ENCODE results near the gene SPTSSB. TPM values are rescaled to one million over a fixed set of nuclear protein-coding genes. Genes with fewer than 3 reads are reported as not detected.

The SPTSSB gene
- total and polyA plus RNA-seq, 4 donors = under 0.01 to 1.0 (median 0.05) TPM

DNA sequence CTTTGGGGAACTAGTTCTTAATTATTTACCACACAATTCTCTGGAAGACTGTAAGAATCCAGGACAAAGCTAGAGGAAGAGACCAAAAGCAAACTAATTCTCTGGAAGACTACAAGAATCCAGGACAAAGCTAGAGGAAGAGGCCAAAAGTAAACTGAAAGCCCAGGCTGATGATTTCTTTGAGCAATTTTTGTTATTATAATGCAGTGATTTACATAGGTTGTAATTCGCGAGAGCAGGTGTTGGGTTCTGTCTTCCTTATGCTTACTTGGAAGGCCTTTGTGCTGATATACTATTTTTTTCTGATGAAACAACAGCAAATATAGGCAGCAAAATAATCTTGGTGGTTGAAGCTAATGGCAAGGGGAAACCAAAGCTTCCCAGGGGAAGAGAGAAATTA, 5.2 kb downstream of the SPTSSB start:
- no peak overlapping the region for H3K4me3 ChIP-seq (ENCODE audit: low read depth in 1 of 3, low read length in 3 of 3)
- no peaks in the 10 kb centered on the region for H3K27me3 ChIP-seq (ENCODE audit: control insufficient read depth in 4 of 4, insufficient read depth in 4 of 4, low read length in 3 of 4)
- TF ChIP-seq GABPA (IDR thresholded peaks at IDR 0.05 in 1 of 2, conservative IDR thresholded peaks at IDR 0.05 in 1 of 2) = no peak
- TF ChIP-seq, protein P1, sequence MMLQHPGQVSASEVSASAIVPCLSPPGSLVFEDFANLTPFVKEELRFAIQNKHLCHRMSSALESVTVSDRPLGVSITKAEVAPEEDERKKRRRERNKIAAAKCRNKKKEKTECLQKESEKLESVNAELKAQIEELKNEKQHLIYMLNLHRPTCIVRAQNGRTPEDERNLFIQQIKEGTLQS (IDR thresholded peaks at IDR 0.05) = no peak
- TF ChIP-seq HNF4G (IDR thresholded peaks at IDR 0.05) = no peak
- no peak for TF ChIP-seq RXRA (IDR thresholded peaks at IDR 0.05)
- no peak for TF ChIP-seq EGR1 (IDR thresholded peaks at IDR 0.05; ENCODE audit: low read depth in 2 of 2)
- TF ChIP-seq HNF4A (conservative IDR thresholded peaks at IDR 0.05) = no peak
- no peak for TF ChIP-seq SP1 (IDR thresholded peaks at IDR 0.05)
- TF ChIP-seq FOXA2 (IDR thresholded peaks at IDR 0.05) = no peak
- TF ChIP-seq, protein P2, sequence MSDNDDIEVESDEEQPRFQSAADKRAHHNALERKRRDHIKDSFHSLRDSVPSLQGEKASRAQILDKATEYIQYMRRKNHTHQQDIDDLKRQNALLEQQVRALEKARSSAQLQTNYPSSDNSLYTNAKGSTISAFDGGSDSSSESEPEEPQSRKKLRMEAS (IDR thresholded peaks at IDR 0.05) = no peak
- no peak for TF ChIP-seq JUND (IDR thresholded peaks at IDR 0.05)
- TF ChIP-seq FOXA1 (IDR thresholded peaks at IDR 0.05) = no peak
- TF ChIP-seq, protein P3, sequence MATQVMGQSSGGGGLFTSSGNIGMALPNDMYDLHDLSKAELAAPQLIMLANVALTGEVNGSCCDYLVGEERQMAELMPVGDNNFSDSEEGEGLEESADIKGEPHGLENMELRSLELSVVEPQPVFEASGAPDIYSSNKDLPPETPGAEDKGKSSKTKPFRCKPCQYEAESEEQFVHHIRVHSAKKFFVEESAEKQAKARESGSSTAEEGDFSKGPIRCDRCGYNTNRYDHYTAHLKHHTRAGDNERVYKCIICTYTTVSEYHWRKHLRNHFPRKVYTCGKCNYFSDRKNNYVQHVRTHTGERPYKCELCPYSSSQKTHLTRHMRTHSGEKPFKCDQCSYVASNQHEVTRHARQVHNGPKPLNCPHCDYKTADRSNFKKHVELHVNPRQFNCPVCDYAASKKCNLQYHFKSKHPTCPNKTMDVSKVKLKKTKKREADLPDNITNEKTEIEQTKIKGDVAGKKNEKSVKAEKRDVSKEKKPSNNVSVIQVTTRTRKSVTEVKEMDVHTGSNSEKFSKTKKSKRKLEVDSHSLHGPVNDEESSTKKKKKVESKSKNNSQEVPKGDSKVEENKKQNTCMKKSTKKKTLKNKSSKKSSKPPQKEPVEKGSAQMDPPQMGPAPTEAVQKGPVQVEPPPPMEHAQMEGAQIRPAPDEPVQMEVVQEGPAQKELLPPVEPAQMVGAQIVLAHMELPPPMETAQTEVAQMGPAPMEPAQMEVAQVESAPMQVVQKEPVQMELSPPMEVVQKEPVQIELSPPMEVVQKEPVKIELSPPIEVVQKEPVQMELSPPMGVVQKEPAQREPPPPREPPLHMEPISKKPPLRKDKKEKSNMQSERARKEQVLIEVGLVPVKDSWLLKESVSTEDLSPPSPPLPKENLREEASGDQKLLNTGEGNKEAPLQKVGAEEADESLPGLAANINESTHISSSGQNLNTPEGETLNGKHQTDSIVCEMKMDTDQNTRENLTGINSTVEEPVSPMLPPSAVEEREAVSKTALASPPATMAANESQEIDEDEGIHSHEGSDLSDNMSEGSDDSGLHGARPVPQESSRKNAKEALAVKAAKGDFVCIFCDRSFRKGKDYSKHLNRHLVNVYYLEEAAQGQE (IDR thresholded peaks at IDR 0.05) = no peak
- TF ChIP-seq, protein P4, sequence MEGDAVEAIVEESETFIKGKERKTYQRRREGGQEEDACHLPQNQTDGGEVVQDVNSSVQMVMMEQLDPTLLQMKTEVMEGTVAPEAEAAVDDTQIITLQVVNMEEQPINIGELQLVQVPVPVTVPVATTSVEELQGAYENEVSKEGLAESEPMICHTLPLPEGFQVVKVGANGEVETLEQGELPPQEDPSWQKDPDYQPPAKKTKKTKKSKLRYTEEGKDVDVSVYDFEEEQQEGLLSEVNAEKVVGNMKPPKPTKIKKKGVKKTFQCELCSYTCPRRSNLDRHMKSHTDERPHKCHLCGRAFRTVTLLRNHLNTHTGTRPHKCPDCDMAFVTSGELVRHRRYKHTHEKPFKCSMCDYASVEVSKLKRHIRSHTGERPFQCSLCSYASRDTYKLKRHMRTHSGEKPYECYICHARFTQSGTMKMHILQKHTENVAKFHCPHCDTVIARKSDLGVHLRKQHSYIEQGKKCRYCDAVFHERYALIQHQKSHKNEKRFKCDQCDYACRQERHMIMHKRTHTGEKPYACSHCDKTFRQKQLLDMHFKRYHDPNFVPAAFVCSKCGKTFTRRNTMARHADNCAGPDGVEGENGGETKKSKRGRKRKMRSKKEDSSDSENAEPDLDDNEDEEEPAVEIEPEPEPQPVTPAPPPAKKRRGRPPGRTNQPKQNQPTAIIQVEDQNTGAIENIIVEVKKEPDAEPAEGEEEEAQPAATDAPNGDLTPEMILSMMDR (IDR thresholded peaks at IDR 0.05; ENCODE audit: low read depth, low read length, missing input control) = no peak
- TF ChIP-seq YY1 (IDR thresholded peaks at IDR 0.05) = no peak
- TF ChIP-seq RAD21 (IDR thresholded peaks at IDR 0.05) = no peak
- TF ChIP-seq TAF1 (conservative IDR thresholded peaks at IDR 0.05) = no peak
- TF ChIP-seq, protein P5, sequence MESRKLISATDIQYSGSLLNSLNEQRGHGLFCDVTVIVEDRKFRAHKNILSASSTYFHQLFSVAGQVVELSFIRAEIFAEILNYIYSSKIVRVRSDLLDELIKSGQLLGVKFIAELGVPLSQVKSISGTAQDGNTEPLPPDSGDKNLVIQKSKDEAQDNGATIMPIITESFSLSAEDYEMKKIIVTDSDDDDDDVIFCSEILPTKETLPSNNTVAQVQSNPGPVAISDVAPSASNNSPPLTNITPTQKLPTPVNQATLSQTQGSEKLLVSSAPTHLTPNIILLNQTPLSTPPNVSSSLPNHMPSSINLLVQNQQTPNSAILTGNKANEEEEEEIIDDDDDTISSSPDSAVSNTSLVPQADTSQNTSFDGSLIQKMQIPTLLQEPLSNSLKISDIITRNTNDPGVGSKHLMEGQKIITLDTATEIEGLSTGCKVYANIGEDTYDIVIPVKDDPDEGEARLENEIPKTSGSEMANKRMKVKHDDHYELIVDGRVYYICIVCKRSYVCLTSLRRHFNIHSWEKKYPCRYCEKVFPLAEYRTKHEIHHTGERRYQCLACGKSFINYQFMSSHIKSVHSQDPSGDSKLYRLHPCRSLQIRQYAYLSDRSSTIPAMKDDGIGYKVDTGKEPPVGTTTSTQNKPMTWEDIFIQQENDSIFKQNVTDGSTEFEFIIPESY (IDR thresholded peaks at IDR 0.05) = no peak
- no peak for TF ChIP-seq NR2F2 (IDR thresholded peaks at IDR 0.05)
- no peak overlapping the region for H3K27ac ChIP-seq (ENCODE audit: low read depth in 1 of 2, low read length in 2 of 2)
- no peak for DNase-seq (ENCODE audit: low spot score)
- peaks cover 0 to under 1% (median 0%) of the 10 kb centered on the region in 4 donors for H3K4me1 ChIP-seq (ENCODE audit: control insufficient read depth in 4 of 4, insufficient read depth in 4 of 4, low read length in 3 of 4)
- no peaks in the 10 kb centered on the region for H3K9me3 ChIP-seq (ENCODE audit: control insufficient read depth in 4 of 4, low read length in 3 of 4)
- no peaks in the 10 kb centered on the region for H3K36me3 ChIP-seq (ENCODE audit: control insufficient read depth in 4 of 4, insufficient read depth in 3 of 4, low read depth in 1 of 4, low read length in 3 of 4)
- 89% methylated on average over 2 of the region's 2 CpGs for WGBS
- no peak overlapping the region for H3K9ac ChIP-seq (ENCODE audit: low read depth in 1 of 2, low read length in 2 of 2)

Data from liver (tissue), 9 donors.